ENCODE data around the gene MRNIP.
"Not testable (repeated sequence)": the region's sequence is repeated elsewhere in the genome, so short reads cannot be mapped to it uniquely, and the experiment has no call there.

MRNIP gene

DNA sequence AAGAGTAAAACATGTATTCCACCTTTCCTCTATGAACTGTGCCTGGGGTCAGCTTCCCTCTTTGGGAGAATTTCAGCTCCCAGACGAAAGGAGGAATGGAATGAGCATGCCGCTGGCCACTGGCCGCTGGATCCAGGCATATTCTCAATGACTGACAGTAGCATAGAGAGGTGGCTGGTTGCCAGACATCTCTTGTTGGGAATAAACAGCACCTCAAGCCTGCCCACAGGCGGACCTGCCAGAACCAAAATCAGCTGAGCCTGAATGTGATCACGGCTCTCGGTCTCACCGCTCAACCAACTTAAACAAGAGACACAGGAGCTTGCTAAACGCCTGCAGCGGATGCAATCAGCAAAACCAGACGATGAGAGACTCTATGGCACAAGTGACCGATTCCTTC, 28.5 kb upstream of the MRNIP start:
- DNase-seq: no peak

DNA sequence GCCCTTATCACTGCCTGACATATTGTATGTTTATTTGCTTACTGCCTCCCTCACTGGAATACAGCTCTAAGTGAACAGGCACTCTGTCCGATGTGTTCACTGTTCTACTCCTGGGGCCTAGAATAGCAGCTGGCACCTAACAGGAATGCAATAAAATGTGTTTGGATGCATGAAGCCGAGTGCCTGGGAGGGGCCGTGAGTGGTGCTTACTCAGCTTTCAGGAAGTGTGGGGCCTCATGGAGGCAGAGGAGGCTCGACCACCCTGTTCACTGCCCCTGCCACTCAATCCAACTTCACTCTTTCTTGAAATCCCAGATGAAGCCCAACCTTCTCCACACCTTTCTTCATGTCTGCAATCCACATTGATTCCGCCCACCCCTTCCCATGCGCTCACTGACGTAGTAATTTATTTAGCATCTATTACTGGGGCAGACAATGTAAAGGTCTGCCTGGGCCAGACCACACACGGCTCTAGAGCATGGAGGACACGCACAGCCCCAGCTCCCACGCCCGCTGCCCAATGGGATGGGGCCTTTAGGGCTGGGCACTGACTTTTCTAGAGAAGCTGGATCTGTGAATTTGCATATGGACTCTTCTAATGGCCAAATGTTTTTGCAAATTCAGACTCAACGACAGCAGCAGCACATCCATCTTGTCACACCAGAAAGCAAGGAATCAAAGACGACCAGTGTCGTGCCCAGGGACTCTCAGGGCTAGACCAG, 27.7 kb upstream of the MRNIP start:
- no peak for DNase-seq

DNA sequence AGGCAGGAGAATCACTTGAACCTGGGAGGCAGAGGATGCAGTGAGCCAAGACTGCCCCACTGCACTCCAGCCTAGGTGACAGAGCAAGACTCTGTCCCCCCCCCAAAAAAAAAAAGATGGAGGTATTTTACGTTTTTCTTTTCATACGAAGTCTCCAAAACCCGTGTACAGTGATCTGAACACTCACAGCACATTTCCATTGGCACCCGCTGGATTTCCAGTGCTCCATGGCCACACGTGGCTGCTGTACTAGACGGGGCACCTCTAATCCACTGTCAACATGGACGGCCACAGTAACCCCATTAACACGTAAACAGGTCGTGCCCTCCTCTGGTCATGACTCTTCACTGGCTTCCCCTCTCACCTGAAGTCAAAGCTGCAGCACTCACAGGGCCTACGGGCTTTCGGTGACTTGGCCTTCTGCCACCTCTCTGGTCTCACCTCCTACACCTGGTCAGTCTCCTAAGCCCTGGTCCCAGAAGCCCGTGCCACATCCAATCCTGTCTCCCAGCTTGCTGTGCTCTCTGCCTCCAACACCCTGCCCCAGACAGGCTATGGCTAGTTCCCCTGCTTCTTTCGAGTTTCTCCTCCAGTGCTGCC, 27.0 kb upstream of the MRNIP start:
- no peak for DNase-seq

DNA sequence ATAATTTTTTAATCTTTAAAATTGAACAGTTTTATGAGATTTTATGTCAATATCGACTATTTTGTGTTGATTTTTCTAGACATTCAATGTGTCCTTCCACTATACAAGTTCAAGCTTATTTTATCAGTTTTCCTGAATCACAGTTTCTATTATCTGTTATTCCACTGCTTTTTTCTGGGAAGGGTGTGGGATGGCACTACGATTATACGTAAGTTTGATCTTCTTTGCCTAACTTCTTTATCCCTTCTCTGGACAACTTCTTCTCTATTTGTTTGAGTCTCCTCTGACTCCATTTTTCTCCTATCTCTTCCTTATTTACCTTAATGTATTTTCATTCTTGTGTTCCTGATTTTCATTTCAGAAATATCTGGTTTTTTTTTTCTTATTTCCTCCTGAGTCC, 24.5 kb upstream of the MRNIP start:
- no peak for DNase-seq

DNA sequence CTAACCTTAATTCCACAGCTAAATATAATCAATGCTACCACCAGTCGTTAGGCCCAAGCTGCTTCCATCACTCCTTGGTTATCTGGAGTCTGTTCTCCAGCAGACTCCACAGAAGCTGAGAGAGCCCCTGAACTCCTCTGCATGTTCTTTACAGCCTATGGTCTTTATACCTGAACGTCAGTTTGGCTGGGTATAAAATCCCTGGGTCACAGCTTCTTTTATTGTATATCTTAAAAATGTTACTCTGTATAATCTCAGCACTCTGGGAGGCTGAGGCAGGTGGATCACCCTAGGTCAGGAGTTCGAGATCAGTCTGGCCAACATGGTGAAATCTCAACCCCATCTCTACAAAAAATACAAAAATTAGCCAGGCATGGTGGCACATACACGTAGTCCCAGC, 23.7 kb upstream of the MRNIP start:
- no peak for DNase-seq

DNA sequence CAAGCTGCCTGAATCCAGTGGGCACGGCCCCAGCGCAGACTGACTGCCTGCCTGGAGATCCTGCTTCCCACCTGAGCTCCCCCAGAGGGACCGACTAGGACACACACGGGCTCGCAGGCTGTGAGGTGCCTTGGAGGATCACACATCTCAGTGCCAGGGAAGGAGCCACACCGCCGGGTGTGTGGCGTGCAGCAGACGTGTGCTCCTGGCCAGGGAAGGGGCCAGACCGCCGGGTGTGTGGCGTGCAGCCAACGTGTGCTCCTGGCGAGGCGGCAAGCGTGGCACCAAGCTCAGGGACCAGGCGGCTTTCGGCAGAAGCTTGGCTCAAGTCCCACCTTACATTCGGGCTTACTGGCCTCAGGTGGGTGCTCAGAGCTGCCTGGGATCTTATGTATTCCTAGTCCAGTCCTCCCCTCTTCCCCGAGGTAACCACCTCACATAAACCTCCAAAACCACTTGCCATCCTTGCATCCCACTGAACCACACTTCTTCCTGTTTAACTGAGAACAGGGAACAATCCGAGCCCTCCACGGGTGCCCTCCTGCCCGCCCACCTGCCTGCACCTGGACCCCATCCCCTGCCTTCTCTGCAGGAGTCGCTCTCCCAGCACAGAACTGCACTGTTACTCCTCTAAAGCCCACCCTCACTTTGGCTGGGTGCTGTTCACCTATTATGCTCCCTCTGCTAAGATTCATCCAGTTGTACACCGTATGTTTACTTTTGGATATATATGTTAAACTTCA, 22.4 kb upstream of the MRNIP start:
- DNase-seq: no peak

DNA sequence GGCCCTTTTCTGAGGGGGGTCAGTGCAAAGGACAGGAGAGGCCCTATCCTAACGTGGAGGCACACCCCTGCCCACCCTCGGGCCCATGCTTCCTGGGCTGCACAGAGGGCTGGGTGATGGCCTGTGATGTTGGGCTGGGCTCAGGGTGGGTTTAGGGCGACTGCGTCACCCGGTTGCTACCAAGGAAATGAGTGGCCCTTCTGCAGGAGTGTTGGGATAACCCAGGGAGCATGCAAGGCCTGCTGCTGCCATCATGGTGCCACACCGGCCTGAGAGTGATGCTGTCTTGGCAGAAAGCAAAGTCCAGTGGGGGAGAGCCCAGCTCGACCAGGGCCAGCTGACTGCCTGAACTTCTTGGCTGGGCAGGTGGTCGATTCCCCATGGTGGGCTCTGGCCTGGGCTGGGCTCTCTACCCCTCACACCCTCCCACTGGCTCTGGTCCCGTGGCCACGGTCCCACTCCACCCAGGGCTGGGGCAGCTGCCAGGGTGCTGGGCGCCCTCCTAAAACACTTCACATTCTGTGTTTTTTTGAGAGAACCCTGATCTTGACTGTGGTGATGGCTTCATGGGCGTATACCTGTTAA, 21.5 kb upstream of the MRNIP start:
- no peak for DNase-seq

DNA sequence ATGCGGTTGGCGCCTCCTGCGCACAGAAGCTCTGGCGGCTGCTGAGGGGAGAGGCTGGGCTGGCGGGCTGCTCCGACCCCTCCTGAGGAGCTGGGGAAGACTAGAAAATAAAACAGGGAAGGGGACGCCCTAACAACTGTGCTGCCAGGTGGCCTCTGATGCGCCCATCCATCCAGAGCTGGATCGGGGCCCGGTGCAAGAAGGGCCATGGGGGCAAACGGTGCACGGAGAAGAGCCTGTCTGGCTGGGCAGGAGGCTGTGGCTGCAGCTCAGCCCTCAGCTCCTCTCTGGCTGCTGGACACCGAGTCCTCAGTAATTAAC, 21.0 kb upstream of the MRNIP start:
- DNase-seq: no peak

DNA sequence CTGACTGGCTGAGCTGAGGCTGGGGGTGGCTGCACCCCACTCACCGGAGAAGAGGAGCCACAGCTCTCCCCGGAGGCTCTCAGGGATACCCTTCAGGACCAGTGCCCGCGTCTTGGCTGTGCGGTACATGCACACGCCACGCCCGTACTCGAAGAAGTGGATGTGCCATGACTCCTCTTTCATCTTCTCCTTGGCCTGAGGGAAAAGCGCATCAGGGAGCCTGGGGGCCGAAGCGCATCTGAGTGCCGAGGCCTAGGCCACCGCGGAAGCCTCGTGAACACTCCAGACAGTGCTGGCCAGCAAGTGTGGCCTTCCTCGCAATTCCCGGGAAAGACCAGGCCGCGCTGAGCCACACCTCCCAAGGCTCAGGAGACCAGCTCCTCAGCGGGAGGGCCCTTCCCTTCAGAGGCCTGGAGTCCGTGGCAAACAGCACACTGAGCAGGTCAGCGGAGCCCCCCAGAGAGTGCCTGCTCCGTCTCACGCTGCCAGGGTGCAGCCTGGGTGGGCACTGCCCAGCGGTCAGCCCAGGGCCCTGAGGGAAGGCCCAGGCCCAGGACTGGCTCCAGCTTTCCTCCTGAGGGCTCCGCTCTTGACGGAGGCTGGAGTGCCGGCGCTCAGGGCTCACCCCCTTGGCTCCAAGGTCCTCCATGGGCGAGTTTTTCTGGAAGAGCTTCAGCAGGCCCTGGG, 20.5 kb upstream of the MRNIP start:
- no peak for DNase-seq

DNA sequence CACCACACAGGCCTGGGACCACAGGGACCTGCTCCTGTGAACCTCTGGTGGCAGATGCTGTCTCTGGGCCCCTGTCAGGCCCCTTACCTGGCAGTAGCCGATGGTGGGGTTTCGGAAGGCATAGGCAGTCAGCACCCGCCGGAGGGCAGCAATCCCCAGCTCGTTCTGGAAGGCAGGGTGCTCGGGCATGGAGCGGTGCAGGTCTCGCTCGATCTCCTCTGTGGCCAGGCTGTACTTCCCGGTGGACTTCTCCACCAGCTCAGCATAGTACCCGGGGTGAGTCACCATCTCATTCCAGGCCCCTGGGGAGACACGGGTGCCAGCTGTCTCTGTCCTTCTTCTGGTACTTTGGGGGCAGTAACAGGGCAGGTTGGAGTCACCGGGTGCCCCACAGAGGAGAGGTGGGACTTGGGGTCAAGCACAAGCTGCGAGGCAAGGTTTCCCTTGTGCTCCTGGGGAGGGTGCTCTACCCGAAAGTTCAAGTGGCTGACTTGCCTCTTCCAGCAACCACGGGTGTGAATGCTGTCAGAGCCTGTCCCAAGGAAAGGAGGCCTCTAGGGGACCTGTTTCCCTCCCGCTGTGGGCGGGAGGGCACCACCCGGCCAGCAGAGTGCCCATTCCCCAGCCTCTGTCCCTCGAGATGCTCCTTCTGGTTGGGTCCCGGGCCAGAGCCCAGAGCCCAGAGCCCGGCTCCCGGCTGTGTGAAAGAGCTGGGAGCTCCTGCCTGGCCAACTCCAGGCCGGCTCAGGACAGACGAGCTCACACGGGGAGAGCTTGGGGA, 19.8 kb upstream of the MRNIP start:
- DNase-seq: no peak

DNA sequence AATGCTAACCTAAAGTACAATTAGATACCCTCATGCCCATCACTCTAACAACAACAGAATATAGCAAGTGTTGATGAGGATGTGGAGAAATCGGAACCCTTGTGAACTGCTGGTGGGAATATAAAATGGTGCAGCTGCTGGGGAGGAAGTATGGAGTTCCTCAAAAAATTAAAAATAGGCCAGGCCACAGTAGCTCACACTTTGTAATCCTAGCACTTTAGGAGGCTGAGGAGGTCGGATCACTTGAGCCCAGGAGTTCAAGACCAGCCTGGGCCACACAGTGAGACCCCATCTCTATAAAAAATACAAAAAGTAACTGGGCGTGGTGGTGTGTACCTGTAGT, 18.0 kb upstream of the MRNIP start:
- no peak for DNase-seq

DNA sequence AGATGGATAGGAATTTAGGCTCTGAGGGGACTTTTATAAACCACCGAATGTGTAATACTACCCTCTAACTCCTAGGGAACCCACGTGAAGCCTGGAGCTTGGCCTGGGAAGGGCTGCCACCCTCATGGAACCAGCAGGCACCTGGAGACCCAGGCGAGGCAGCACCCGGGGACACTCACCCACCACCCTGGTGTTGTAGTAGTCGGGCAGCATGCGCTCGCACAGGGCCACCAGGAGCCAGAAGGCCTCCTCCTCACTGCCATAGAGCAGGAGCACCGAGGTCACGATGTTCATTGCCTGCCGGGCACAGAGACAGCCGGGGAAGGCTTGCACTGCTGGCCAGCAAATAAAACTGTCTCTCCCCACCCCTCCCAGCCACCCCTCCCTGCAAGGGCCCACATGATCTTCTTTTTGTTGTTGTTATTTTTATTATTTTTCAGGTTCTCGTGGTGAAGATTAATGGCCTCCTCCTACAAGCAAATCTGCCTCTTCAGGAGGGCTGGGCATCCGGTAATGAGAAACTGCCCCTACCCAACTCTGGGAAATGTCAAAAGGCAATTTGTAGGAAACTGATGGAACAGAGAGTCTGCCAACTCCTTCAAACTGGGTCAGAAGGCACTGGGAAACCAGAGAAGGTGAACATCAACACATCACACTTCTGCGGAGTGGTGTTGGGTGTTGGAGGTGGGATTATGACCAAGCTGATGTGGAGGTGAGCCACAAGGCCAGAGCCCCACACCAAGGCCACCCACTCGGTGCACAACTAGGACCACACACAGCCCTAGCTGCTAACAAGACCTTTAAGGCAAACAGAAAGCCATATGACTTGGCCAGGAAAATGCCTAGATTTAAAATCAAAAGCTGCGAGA, 17.4 kb upstream of the MRNIP start:
- no peak for DNase-seq

DNA sequence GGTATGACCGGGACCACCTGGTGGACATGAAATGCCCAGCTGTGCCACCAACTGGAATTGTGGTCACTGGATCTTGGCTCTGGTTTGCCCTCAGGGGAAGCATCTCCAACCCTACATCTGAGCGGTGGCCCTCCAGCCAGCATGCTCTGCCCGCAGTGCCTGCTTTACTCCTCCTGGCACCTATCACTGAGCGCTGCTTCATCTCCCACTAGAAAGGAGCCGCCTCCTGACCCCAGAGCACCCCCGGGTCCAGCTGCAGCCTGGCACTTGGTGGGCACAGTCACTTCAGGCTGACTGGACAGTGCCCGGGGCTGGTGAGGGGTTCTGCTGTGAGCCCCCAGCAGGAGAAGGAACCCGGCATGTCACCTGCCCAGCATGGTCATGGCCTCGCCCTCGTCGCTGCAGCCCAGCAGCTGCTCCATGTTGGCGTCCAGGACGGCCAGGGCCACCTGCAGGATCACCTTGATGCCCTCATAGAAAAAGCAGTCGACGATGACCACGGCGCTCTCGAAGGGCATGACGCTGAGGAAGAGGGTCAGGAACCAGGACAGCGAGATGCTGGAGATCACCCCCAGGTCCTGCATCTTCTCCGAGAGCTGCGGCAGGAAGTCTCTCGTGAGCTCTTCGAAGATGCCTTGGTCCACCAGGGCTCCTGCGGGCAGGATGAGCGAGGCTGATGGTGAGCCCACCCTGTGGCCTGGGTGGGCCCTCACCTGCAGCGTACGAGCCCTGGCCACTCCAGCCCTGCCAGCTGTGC, 16.1 kb upstream of the MRNIP start:
- no peak for DNase-seq

DNA sequence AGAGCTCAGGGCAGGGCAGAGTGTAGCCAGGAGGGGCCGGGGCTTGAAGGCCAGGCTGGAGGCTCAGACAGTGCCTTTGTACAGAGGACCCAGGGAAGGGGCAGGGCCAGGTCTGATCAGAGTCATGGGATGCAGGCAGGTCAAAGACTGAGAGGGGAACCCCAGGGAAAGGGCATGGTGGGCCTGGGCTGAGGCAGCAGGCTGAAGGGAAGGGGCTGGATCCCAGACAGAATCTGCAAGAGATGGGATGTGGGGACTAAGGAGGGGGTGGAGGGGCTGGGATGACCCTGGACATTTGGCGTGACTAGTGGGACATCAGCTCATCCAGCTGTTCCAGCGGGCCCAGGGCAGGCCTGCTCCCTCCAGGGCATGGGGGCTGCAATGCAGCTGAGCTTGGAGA, 15.5 kb upstream of the MRNIP start:
- DNase-seq: no peak

DNA sequence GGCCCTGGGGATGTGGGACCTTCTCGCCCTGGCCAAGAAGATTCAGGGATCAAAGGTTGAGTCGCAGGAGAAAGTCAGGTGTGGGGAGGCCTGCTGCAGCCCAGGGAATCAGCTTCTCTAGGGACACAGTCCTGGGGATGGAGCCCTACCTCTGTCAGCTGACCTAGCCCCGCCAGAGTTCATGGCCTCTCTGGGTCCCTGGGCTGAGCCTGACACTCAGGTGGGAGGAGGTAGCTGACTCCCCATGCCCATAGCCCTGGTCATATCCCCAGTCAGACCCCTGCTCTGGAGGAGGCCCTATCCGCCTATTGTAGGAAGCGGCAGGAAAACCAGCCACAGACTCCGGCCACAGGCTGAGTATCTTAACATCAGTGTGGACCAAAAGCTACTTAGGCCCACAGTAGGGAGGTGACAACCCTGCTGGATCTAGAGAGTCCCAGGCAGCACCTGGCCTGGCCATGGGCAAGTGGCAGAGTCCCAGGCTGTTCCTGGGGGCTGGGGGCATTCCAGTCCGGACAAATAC, 15.0 kb upstream of the MRNIP start:
- no peak for DNase-seq

DNA sequence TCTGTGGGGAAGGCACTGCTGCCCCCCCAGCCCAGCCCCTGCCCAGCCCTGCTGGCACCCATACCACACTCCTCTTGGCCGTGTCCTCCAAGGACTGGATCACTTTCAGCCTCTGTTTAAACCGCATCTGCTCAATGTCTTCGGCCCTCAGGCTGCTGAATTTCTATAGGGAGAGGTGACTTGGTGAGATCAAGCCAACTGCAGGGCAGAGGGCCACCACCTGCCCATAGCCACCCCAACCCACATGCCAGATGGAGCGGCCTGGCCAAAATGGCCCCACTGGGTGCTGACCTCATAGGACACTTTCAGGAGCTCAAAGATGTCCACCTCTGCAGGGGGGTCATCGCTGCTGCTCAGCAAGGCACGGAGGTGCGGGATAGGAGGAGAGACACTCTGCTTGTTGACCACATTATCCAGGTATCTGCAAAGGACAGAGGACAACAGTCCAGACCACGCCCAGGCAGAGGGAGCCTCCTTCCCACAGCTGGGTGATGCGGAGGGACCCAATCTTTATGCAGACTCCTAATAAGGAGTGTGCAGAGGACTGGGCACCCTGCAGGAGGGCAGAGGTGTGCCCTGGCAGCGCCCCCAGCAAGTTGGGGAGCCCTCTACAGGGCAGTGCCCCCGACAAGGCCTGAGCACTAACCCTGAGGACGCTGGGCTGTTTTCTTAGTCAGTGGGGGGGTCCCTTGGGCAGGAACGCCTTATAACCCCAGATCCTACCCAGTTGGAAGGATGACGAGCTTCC, 14.4 kb upstream of the MRNIP start:
- no peak for DNase-seq

DNA sequence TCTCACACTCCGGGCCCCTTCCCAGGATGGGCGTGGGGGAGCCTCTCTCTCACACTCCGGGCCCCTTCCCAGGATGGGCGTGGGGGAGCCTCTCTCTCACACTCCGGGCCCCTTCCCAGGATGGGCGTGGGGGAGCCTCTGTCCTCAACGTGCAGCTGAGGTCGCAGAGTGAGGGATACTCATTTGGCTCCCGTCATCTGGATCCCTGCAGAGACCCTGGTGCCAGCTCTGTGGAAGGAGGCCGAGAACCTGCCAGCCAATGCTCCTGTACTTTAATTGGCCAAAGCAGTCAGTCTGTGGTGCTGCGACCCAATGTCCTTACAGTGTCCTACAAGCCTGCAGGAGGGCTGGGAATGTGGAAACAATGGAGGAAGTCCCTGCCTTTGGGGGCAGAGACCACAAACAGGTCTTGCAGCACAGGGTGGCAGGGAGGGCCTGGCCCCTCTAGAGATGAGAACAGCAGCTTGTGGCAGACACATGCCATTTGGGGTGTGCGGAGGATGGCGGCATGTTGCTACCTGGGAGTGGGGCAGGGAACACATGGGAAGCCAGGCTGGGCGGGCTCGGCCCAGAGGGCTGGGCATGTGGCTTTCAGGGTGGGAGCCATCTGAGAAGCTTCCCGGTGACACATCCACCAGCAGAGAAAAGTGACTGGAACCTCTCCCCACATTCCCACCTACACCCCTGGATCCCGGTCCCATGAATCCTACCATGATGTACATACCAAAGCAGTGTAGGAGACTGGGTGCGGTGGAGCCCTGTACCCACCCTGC, 13.6 kb upstream of the MRNIP start:
- DNase-seq: no peak

DNA sequence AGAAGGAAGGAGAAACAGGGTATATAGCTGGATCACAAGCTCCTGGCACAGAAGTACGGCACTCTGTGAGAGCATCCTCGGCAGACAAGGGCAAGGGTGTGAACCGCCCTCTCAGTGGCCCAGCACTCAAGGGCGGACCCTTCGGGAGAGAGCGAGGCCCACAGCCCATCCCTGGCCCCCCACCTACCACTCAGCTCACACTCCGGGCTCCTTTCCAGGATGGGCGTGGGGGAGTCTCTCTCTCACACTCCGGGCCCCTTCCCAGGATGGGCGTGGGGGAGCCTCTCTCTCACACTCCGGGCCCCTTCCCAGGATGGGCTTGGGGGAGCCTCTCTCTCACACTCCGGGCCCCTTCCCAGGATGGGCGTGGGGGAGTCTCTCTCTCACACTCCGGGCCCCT, 12.9 kb upstream of the MRNIP start:
- not testable (repeated sequence) for DNase-seq

DNA sequence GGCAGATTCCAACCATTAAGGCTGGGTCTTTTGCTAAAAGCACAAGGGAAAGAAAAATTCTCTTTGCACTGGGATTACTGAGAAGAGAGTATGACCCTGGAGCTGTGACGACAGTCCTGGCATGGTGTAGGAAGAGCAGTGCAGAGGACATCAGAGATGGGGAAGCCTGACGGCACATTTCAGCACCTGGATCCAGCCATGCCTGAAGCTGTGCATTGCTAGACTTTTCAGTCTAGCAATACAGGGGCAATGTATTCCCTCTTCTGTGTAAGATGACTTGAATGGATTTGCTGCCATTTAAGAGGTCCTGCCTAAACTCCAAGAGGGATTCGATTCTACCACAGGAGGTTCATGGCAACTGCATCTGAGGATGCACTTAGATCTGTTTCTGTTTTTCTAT, 12.3 kb upstream of the MRNIP start:
- DNase-seq: no peak

Data from CD4-positive, alpha-beta T cell treated with Interleukin-21 for 1 hour (primary cell).